Type B pancreatic cell (in vitro differentiated cells): ENCODE measurements around the gene PDE2A. TPM values are rescaled to one million over a fixed set of nuclear protein-coding genes. Genes with fewer than 3 reads are reported as not detected.

ENCODE experiments used
- DNase-seq: peaks from one replicate; pipeline ENCODE4 v3.0.0; 2021; ENCODE audit warnings: mixed read lengths; ENCODE audit not compliant: unreplicated experiment; ENCODE audit errors: extremely low spot score
- H3K27ac Mint-ChIP-seq: 2 replicates; pipeline ENCODE4 v1.8.0; 2021; ENCODE audit warnings: mild to moderate bottlenecking, mixed read lengths
- H3K27me3 Mint-ChIP-seq: 2 replicates; pipeline ENCODE4 v1.8.0; 2021; ENCODE audit warnings: mixed read lengths
- H3K36me3 Mint-ChIP-seq: 2 replicates; pipeline ENCODE4 v1.8.0; 2021; ENCODE audit warnings: mixed read lengths
- H3K4me1 Mint-ChIP-seq: one replicate; pipeline ENCODE4 v1.8.0; 2021; ENCODE audit warnings: mixed read lengths; ENCODE audit not compliant: unreplicated experiment
- H3K4me3 Mint-ChIP-seq: 2 replicates; pipeline ENCODE4 v1.8.0; 2021; ENCODE audit warnings: mild to moderate bottlenecking, mixed read lengths
- H3K9me3 Mint-ChIP-seq: 2 replicates; pipeline ENCODE4 v1.8.0; 2021; ENCODE audit warnings: mixed read lengths
- total RNA-seq: library from RNA; stranded (reverse); gene quantifications from 2 replicates; pipeline ENCODE4 v1.2.1, GENCODE V29; 2021; ENCODE audit warnings: low replicate concordance
- TF ChIP-seq, protein P1 (sequence below): fragments of 200-600 bp; sonication (generic); conservative IDR thresholded peaks from 2 replicates; pipeline ENCODE4 v1.5.0; 2021; ENCODE audit warnings: antibody characterized with exemption, mild to moderate bottlenecking

Gene PDE2A
- total RNA-seq, 1 donor from 2014 or later: 2.8 TPM

DNA sequence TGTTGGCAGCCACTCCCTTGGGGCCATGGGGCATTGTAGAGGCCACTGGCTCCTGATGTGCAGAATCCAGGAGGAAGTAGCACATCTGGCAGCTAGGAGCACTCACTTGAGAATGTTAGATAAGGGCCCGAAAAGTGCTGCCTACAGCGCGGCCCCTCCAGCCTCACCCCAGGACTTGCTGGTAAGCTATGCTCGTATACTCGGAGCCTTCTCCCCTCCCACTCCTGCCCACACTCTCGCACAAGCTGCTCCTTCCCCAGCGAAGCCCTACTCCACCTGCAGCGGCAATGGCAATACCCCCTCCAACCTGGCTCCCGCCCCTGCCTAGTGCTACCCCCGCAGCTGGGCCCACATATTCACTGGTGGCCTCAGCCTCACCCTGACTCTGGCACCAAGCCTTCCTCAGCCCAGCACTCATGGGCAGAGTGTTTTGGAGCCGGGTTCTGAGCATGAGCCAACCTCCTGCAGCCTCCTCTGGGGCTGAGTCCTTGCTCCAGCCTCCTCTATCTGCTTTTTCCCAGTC, 47.7 kb downstream of the PDE2A start:
- no peak for DNase-seq
- H3K4me1 Mint-ChIP-seq: peaks cover 13% of the 10 kb centered on the region
- TF ChIP-seq, protein P1, sequence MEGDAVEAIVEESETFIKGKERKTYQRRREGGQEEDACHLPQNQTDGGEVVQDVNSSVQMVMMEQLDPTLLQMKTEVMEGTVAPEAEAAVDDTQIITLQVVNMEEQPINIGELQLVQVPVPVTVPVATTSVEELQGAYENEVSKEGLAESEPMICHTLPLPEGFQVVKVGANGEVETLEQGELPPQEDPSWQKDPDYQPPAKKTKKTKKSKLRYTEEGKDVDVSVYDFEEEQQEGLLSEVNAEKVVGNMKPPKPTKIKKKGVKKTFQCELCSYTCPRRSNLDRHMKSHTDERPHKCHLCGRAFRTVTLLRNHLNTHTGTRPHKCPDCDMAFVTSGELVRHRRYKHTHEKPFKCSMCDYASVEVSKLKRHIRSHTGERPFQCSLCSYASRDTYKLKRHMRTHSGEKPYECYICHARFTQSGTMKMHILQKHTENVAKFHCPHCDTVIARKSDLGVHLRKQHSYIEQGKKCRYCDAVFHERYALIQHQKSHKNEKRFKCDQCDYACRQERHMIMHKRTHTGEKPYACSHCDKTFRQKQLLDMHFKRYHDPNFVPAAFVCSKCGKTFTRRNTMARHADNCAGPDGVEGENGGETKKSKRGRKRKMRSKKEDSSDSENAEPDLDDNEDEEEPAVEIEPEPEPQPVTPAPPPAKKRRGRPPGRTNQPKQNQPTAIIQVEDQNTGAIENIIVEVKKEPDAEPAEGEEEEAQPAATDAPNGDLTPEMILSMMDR: no peak
- H3K9me3 Mint-ChIP-seq: no peaks in the 10 kb centered on the region
- peaks cover 39% of the 10 kb centered on the region for H3K27me3 Mint-ChIP-seq
- no peak overlapping the region for H3K27ac Mint-ChIP-seq
- no peak overlapping the region for H3K4me3 Mint-ChIP-seq
- H3K36me3 Mint-ChIP-seq: no peaks in the 10 kb centered on the region

DNA sequence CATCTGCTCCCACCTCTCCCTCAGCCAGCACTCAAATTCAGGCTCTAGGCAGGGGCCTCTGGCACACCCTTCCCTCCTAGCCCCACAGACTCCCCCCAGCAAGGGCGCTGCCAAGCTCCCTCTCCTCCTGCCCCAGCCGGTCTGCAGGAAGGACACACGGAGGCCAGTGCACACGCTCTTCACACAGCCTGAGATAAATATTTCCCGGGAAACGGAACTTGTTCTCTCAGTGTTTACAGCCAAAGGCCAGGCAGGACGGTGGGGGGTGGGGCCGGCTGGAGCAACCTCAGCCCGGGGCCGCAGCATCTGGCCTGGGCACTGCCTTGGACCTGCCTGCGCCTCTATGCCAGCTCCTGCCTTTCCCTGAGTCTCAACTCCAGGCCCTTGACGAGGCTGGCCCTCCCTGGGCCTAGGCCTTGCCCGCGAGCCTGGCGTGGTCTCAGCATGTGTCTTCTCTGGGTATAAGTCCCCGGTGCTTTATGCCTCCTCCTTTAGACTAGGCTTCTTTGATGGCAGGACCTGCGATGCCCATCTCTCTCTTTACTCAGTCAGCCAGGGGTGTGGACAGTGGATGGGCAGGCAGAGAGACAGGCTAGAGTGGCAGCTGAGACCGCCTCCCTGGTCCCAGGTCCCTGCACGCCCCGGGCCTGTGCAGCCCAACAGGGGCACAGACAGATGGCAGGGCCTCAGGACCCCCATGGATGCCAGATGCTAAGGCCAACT, 48.4 kb downstream of the PDE2A start:
- H3K27ac Mint-ChIP-seq: no peak overlapping the region
- DNase-seq: no peak
- H3K36me3 Mint-ChIP-seq: no peaks in the 10 kb centered on the region
- TF ChIP-seq, protein P1: no peak
- peaks cover 44% of the 10 kb centered on the region for H3K27me3 Mint-ChIP-seq
- peaks cover 13% of the 10 kb centered on the region for H3K4me1 Mint-ChIP-seq
- no peak overlapping the region for H3K4me3 Mint-ChIP-seq
- no peaks in the 10 kb centered on the region for H3K9me3 Mint-ChIP-seq

DNA sequence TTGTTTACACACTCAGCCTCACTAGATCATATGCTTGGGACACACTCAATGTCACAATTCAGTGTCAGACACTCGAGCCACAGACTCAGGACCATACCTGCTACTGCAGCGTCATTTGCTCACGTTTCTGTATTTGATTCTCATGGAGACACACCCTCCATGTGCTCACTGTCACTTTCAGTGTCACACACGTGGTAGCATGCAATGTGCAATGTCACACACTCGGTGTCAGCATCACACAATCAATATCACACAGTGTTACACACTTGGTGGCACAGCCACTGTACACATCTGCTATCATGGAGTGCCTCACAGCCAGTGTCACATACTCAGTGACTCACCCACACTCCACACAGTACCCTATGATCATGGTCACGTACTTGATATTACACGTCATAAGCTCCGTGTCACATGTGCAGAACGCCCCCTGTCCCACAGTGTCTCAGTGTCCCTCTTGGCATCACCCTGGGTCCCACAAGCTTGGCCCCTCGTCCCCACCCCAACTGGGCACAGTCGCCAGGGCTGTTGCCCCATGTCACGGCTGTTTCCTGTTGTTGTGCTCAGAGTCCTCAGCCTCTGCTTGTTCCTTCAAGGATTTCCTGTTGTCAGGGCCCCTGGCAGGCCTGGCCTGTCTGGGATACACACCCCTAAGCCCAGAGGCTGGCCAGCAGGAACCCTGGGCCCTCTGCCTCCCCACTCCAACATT, 49.6 kb downstream of the PDE2A start:
- H3K27ac Mint-ChIP-seq: no peak overlapping the region
- H3K4me1 Mint-ChIP-seq: peaks cover 13% of the 10 kb centered on the region
- H3K9me3 Mint-ChIP-seq: no peaks in the 10 kb centered on the region
- TF ChIP-seq, protein P1: no peak
- no peak overlapping the region for H3K4me3 Mint-ChIP-seq
- no peaks in the 10 kb centered on the region for H3K36me3 Mint-ChIP-seq
- peaks cover 35% of the 10 kb centered on the region for H3K27me3 Mint-ChIP-seq
- DNase-seq: no peak

DNA sequence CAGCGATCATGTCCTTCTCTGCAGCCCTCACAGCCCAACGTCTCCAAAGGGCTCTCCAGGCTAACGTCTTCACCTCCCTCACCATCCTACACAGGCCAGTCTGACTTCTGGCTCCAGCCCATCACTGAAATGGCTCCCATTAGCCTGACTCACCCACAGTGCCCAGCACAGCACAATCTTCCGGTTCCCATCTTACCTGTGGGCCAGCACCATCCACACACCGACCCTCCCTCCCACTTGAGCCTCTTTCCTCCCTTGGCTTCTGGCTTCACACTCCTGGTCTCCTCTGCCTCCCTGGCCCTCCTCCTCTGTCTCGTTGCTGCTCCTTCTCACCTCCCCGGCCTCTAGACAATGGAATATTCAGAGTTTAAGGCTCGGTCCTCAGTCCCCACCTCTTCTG, 51.2 kb downstream of the PDE2A start:
- H3K36me3 Mint-ChIP-seq: no peaks in the 10 kb centered on the region
- no peak overlapping the region for H3K27ac Mint-ChIP-seq
- TF ChIP-seq, protein P1: no peak
- DNase-seq: no peak
- H3K4me3 Mint-ChIP-seq: no peak overlapping the region
- H3K9me3 Mint-ChIP-seq: no peaks in the 10 kb centered on the region
- H3K27me3 Mint-ChIP-seq: peaks cover 49% of the 10 kb centered on the region
- peaks cover 13% of the 10 kb centered on the region for H3K4me1 Mint-ChIP-seq

DNA sequence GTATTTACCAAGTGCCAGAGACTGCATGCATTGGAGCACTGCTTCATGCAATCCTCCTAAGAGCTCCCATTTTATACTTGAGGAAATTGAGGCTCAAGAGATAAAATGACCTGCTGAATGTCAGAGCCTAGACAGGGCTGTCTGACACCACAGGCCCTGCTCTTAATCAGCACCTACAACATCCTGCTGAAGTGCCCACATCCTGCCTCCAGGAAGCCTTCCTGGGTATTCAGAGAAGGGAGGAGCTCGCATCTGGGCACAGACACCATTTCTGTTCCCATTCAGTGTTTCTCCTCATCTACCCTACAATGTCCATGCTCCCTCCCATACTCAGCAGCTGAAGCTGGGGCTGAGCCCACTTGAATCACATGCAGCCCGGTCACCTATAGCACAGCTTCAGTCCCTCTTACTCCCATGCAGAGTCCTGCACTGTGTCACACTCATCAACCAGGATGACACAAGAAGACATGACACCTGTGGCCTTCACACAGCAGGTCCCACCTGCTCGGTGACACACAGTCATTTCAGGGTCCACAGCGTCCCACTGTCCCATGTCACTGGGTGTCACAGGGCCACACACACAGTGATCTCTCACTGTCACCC, 53.1 kb downstream of the PDE2A start:
- Mint-ChIP-seq H3K9me3 (no peaks in the 10 kb centered on the region), H3K27ac (no peak overlapping the region), H3K36me3 (no peaks in the 10 kb centered on the region), H3K27me3 (peaks cover 55% of the 10 kb centered on the region), H3K4me3 (no peak overlapping the region), H3K4me1 (peaks cover 12% of the 10 kb centered on the region)
- TF ChIP-seq, protein P1: no peak
- no peak for DNase-seq
